Mucosa of rectum (tissue), 2 donors: ENCODE measurements around the gene RALY.

Experiments
- H3K27ac ChIP-seq, 2 donors: one replicate each; pipeline ENCODE4 v1.7.0; 2013; ENCODE audit warnings: inconsistent platforms in 2 of 2, low read depth in 2 of 2, low read length in 2 of 2
- H3K27me3 ChIP-seq, 2 donors: one replicate each; pipeline ENCODE4 v1.7.0; 2013; ENCODE audit warnings: low read length in 2 of 2; ENCODE audit not compliant: control insufficient read depth in 2 of 2, insufficient read depth in 2 of 2
- H3K36me3 ChIP-seq, 2 donors: one replicate each; pipeline ENCODE4 v1.7.0; 2013; ENCODE audit warnings: low read length in 2 of 2; ENCODE audit not compliant: control insufficient read depth in 2 of 2, insufficient read depth in 2 of 2
- H3K4me1 ChIP-seq, 2 donors: one replicate each; pipeline ENCODE4 v1.7.0; 2013; ENCODE audit warnings: low read length in 2 of 2, mild to moderate bottlenecking in 1 of 2; ENCODE audit not compliant: control insufficient read depth in 2 of 2, insufficient read depth in 2 of 2
- H3K4me3 ChIP-seq, 2 donors: one replicate each; pipeline ENCODE4 v1.7.0; 2013; ENCODE audit warnings: low read length in 2 of 2
- H3K9ac ChIP-seq, 2 donors: one replicate each; pipeline ENCODE4 v1.7.0; 2013; ENCODE audit warnings: low read length in 2 of 2, low read depth in 1 of 2, mild to moderate bottlenecking in 1 of 2
- H3K9me3 ChIP-seq, 2 donors: one replicate each; pipeline ENCODE4 v1.7.0; 2013; ENCODE audit warnings: low read length in 2 of 2; ENCODE audit not compliant: control insufficient read depth in 2 of 2
- donor health status: healthy.
- donor health status: Normal muscosa, but diverticular disease.

Gene RALY

GRCh38 chr20:34060970-34061369 is 67.3 kb downstream of the RALY start:
- Histone ChIP-seq H3K9ac (no peak overlapping the region), H3K36me3 (peaks cover 3 to 9% of the 10 kb centered on the region in 2 donors), H3K4me1 (no peaks in the 10 kb centered on the region), H3K27me3 (no peaks in the 10 kb centered on the region), H3K27ac (no peak overlapping the region), H3K4me3 (no peak overlapping the region), H3K9me3 (no peaks in the 10 kb centered on the region)

GRCh38 chr20:34061695-34062094 is 68.0 kb downstream of the RALY start:
- no peak overlapping the region for H3K27ac ChIP-seq
- no peaks in the 10 kb centered on the region for H3K27me3 ChIP-seq
- H3K36me3 ChIP-seq = peaks cover 3 to 9% of the 10 kb centered on the region in 2 donors
- no peak overlapping the region for H3K9ac ChIP-seq
- H3K4me3 ChIP-seq = no peak overlapping the region
- no peaks in the 10 kb centered on the region for H3K9me3 ChIP-seq
- no peaks in the 10 kb centered on the region for H3K4me1 ChIP-seq

- Histone ChIP-seq H3K9me3 (no peaks in the 10 kb centered on the region), H3K36me3 (peaks cover 3 to 9% of the 10 kb centered on the region in 2 donors), H3K27me3 (no peaks in the 10 kb centered on the region), H3K4me1 (no peaks in the 10 kb centered on the region), H3K27ac (no peak overlapping the region), H3K4me3 (no peak overlapping the region), H3K9ac (no peak overlapping the region)
Observed at GRCh38 chr20:34062570-34063482, 69.1 kb downstream of the RALY start.

- Histone ChIP-seq H3K27ac (no peak overlapping the region), H3K9me3 (no peaks in the 10 kb centered on the region), H3K4me3 (no peak overlapping the region), H3K9ac (no peak overlapping the region), H3K27me3 (no peaks in the 10 kb centered on the region), H3K4me1 (peaks cover 3 to 6% of the 10 kb centered on the region in 2 donors), H3K36me3 (peaks cover 3 to 9% of the 10 kb centered on the region in 2 donors)
Observed at GRCh38 chr20:34064286-34064685, 70.6 kb downstream of the RALY start.

GRCh38 chr20:34065260-34065659 is 71.5 kb downstream of the RALY start:
- no peaks in the 10 kb centered on the region for H3K27me3 ChIP-seq
- H3K27ac ChIP-seq = no peak overlapping the region
- H3K36me3 ChIP-seq = peaks cover 3 to 9% of the 10 kb centered on the region in 2 donors
- H3K4me3 ChIP-seq = no peak overlapping the region
- H3K9me3 ChIP-seq = no peaks in the 10 kb centered on the region
- H3K4me1 ChIP-seq = peaks cover 6 to 12% of the 10 kb centered on the region in 2 donors
- H3K9ac ChIP-seq = no peak overlapping the region

- no peak overlapping the region for H3K27ac ChIP-seq
- H3K4me1 ChIP-seq = peaks cover 6 to 12% of the 10 kb centered on the region in 2 donors
- H3K9me3 ChIP-seq = no peaks in the 10 kb centered on the region
- H3K27me3 ChIP-seq = no peaks in the 10 kb centered on the region
- H3K9ac ChIP-seq = no peak overlapping the region
- peaks cover 0 to 3% of the 10 kb centered on the region in 2 donors for H3K36me3 ChIP-seq
- H3K4me3 ChIP-seq = no peak overlapping the region
Observed at GRCh38 chr20:34066476-34067090, 72.9 kb downstream of the RALY start.

GRCh38 chr20:34068001-34068400 is 74.3 kb downstream of the RALY start:
- Histone ChIP-seq H3K4me1 (peaks cover 6 to 12% of the 10 kb centered on the region in 2 donors), H3K27me3 (no peaks in the 10 kb centered on the region), H3K27ac (no peak overlapping the region), H3K36me3 (peaks cover 6 to 15% of the 10 kb centered on the region in 2 donors), H3K9me3 (no peaks in the 10 kb centered on the region), H3K4me3 (no peak overlapping the region), H3K9ac (peak overlapping the region in 1 of 2 donors; percentile 7)

GRCh38 chr20:34069341-34070078 is 75.8 kb downstream of the RALY start:
- H3K27me3 ChIP-seq = no peaks in the 10 kb centered on the region
- H3K4me1 ChIP-seq = peaks cover 6 to 12% of the 10 kb centered on the region in 2 donors
- H3K27ac ChIP-seq = peak overlapping the region; percentile 39 to 46
- peaks cover 16 to 27% of the 10 kb centered on the region in 2 donors for H3K36me3 ChIP-seq
- peak overlapping the region in 1 of 2 donors; percentile 7 for H3K9ac ChIP-seq
- no peaks in the 10 kb centered on the region for H3K9me3 ChIP-seq
- no peak overlapping the region for H3K4me3 ChIP-seq

- Histone ChIP-seq H3K9me3 (no peaks in the 10 kb centered on the region), H3K36me3 (peaks cover 16 to 33% of the 10 kb centered on the region in 2 donors), H3K4me3 (no peak overlapping the region), H3K9ac (no peak overlapping the region), H3K27me3 (no peaks in the 10 kb centered on the region), H3K4me1 (peaks cover 6 to 12% of the 10 kb centered on the region in 2 donors), H3K27ac (no peak overlapping the region)
Observed at GRCh38 chr20:34070079-34070439, 76.3 kb downstream of the RALY start.

- H3K9ac ChIP-seq = no peak overlapping the region
- peaks cover 22 to 41% of the 10 kb centered on the region in 2 donors for H3K36me3 ChIP-seq
- H3K4me1 ChIP-seq = peaks cover 6 to 12% of the 10 kb centered on the region in 2 donors
- no peaks in the 10 kb centered on the region for H3K9me3 ChIP-seq
- no peaks in the 10 kb centered on the region for H3K27me3 ChIP-seq
- no peak overlapping the region for H3K4me3 ChIP-seq
- H3K27ac ChIP-seq = no peak overlapping the region
Observed at GRCh38 chr20:34070859-34071258, 77.1 kb downstream of the RALY start.
